ENCODE data around the gene UIMC1. TPM values are rescaled to one million over a fixed set of nuclear protein-coding genes. Genes with fewer than 3 reads are reported as not detected.

UIMC1 gene
- total RNA-seq, 4 donors from 2014 or later: 18.2 to 31.0 (median 29.2) TPM

GRCh38 chr5:177035976-177036375 is 29.4 kb upstream of the UIMC1 start:
- TF ChIP-seq CTCF (IDR thresholded peaks at IDR 0.05) (no peak), POLR2A (IDR thresholded peaks at IDR 0.05) (no peak)
- DNase-seq (ENCODE audit: low spot score in 2 of 2): no peak
- intact Hi-C loops (cut with DNase I; ENCODE audit: low total_unique reads): no loop called here
- H3K4me3 ChIP-seq (ENCODE audit: low read depth, poor library complexity, severe bottlenecking): no peak overlapping the region
- WGBS, 2 donors: 67 to 77% methylated on average over 1 of the region's 1 CpG

- no peak for DNase-seq (ENCODE audit: low spot score in 2 of 2)
- intact Hi-C loops (cut with DNase I; ENCODE audit: low total_unique reads): no loop called here
- TF ChIP-seq CTCF (IDR thresholded peaks at IDR 0.05) (no peak), POLR2A (IDR thresholded peaks at IDR 0.05) (no peak)
- no peak overlapping the region for H3K4me3 ChIP-seq (ENCODE audit: low read depth, poor library complexity, severe bottlenecking)
- 85 to 93% methylated on average over 6 of the region's 6 CpGs for whole genome bisulfite sequencing, 2 donors
Observed at GRCh38 chr5:177029498-177029897, 22.9 kb upstream of the UIMC1 start.

- DNase-seq (ENCODE audit: low spot score in 2 of 2): no peak
- intact Hi-C loops (cut with DNase I; ENCODE audit: low total_unique reads): no loop called here
- H3K4me3 ChIP-seq (ENCODE audit: low read depth, poor library complexity, severe bottlenecking): no peak overlapping the region
- TF ChIP-seq POLR2A (IDR thresholded peaks at IDR 0.05) (no peak), CTCF (IDR thresholded peaks at IDR 0.05) (no peak)
- whole genome bisulfite sequencing, 2 donors: 100% methylated on average over 2 of the region's 2 CpGs
Observed at GRCh38 chr5:177027665-177028064, 21.1 kb upstream of the UIMC1 start.

- no peak for TF ChIP-seq CTCF (IDR thresholded peaks at IDR 0.05)
- TF ChIP-seq POLR2A (IDR thresholded peaks at IDR 0.05): no peak
- intact Hi-C loops (cut with DNase I; ENCODE audit: low total_unique reads): no loop called here
- WGBS, 2 donors: 76 to 84% methylated on average over 3 of the region's 3 CpGs
Observed at GRCh38 chr5:177025101-177025601, 18.6 kb upstream of the UIMC1 start.

GRCh38 chr5:177024559-177024958 is 18.0 kb upstream of the UIMC1 start:
- intact Hi-C loops (cut with DNase I; ENCODE audit: low total_unique reads): no loop called here
- DNase-seq (ENCODE audit: low spot score in 2 of 2): peak in 1 of 2 donors; percentile 7
- H3K4me3 ChIP-seq (ENCODE audit: low read depth, poor library complexity, severe bottlenecking): no peak overlapping the region
- TF ChIP-seq POLR2A (IDR thresholded peaks at IDR 0.05): no peak
- TF ChIP-seq CTCF (IDR thresholded peaks at IDR 0.05): no peak
- WGBS, 2 donors: 94 to 100% methylated on average over 1 of the region's 1 CpG

More at GRCh38 chr5:177025101-177025601, 18.6 kb upstream of the UIMC1 start:
- no peak overlapping the region for H3K4me3 ChIP-seq (ENCODE audit: low read depth, poor library complexity, severe bottlenecking)
- peak in 1 of 2 donors; percentile 25 for DNase-seq (ENCODE audit: low spot score in 2 of 2)

- 23 to 25% methylated on average over 6 of the region's 6 CpGs for WGBS, 2 donors
- intact Hi-C loops (cut with DNase I; ENCODE audit: low total_unique reads): no loop called here
- DNase-seq (ENCODE audit: low spot score in 2 of 2): no peak
Observed at GRCh38 chr5:177023303-177023664, 16.7 kb upstream of the UIMC1 start.

More at GRCh38 chr5:177023303-177023664, 16.7 kb upstream of the UIMC1 start:
- TF ChIP-seq POLR2A (IDR thresholded peaks at IDR 0.05) (no peak), CTCF (IDR thresholded peaks at IDR 0.05) (no peak)
- peak overlapping the region; percentile 76 for H3K4me3 ChIP-seq (ENCODE audit: low read depth, poor library complexity, severe bottlenecking)

All from lower leg skin (tissue), 4 donors.